Neuron (in vitro differentiated cells): ENCODE results near the gene FIBCD1.

Source experiments
- H2AFZ ChIP-seq: one replicate; pipeline ENCODE4 v1.6.1; 2013; ENCODE audit warnings: low read depth, mild to moderate bottlenecking, inconsistent platforms, low read length, moderate library complexity
- H3K27me3 ChIP-seq: one replicate; pipeline ENCODE4 v1.6.1; 2013; ENCODE audit warnings: low read length; ENCODE audit not compliant: insufficient read depth
- H3K36me3 ChIP-seq: one replicate; pipeline ENCODE4 v1.6.1; 2013; ENCODE audit warnings: low read length; ENCODE audit not compliant: insufficient read depth
- H3K4me1 ChIP-seq: one replicate; pipeline ENCODE4 v1.6.1; 2013; ENCODE audit warnings: low read length; ENCODE audit not compliant: insufficient read depth
- H3K4me3 ChIP-seq: 2 replicates; pipeline ENCODE4 v1.5.1; 2013; ENCODE audit warnings: mild to moderate bottlenecking, low read length, moderate library complexity
- H3K9me3 ChIP-seq: one replicate; pipeline ENCODE4 v1.6.1; 2013; ENCODE audit warnings: low read length

FIBCD1 gene

DNA sequence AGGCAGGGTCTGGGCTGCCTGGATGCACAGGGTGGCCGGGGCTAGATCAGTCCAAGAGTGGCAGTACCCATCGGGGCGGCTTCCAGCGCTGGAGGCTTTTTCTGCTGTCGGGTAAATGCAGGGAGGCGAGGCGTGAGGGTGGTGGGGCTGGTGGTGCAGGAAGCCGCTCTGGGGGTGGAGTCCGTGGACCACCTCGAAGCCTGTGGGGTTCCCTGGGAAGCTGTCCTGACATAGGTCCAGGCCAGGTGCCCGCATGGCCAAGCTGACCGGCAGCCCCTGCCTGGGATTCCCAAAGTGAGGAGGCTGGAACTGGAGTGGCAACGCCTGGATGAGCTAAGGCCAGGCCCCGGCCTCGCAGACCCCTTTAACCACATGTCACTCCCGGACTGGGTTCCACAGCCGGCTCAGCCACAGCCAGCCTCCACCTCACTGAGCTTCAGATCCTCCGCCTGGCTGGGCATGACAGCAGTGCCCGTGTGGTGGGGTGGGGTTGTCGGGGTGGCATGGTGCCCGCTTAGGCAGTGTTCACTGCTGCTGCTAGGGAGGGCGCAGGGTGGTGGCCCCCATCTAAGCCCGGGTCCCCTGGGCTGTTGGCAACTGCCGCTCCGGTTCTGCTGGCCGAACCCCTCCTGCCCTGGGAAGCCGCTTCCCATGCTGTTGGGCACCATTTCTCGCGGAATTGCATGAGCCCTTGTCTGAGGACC, 41.0 kb downstream of the FIBCD1 start:
- H3K36me3 ChIP-seq: peaks cover 13% of the 10 kb centered on the region
- no peak overlapping the region for H3K4me3 ChIP-seq
- peaks cover 9% of the 10 kb centered on the region for H3K4me1 ChIP-seq
- H2AFZ ChIP-seq: no peak overlapping the region
- H3K27me3 ChIP-seq: peaks cover 22% of the 10 kb centered on the region
- H3K9me3 ChIP-seq: no peaks in the 10 kb centered on the region

DNA sequence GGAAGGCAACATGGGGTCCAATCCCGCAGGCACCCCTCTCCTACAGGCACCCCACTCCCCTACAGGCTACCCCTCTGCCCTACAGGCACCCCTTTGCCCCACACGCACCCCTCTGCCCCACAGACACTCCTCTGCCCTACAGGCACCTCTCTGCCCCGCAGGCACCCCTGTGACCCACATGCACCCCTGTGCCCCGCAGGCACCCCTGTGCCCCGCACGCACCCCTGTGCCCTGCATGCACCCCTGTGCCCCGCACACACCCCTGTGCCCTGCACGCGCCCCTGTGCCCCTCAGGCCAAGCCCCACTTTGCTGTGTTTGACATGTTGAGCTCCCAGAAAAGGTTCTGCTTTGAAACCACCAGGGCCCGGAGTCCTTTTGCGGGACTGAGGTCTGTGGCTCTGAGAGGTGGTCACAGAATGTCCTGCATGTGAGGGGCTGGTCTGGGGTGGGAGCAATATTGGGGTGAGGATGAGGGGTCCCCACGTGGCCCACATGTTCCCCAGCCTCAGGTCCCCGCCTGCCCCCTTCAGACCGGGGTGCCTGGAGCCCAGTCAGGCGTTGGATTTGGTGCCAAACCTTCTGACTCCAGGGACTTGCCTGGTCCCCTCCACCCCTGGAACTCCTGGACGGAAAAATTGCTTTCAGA, 41.8 kb downstream of the FIBCD1 start:
- H3K4me3 ChIP-seq: no peak overlapping the region
- H2AFZ ChIP-seq: no peak overlapping the region
- H3K27me3 ChIP-seq: peaks cover 18% of the 10 kb centered on the region
- H3K36me3 ChIP-seq: peaks cover 14% of the 10 kb centered on the region
- H3K9me3 ChIP-seq: no peaks in the 10 kb centered on the region
- peaks cover 17% of the 10 kb centered on the region for H3K4me1 ChIP-seq

DNA sequence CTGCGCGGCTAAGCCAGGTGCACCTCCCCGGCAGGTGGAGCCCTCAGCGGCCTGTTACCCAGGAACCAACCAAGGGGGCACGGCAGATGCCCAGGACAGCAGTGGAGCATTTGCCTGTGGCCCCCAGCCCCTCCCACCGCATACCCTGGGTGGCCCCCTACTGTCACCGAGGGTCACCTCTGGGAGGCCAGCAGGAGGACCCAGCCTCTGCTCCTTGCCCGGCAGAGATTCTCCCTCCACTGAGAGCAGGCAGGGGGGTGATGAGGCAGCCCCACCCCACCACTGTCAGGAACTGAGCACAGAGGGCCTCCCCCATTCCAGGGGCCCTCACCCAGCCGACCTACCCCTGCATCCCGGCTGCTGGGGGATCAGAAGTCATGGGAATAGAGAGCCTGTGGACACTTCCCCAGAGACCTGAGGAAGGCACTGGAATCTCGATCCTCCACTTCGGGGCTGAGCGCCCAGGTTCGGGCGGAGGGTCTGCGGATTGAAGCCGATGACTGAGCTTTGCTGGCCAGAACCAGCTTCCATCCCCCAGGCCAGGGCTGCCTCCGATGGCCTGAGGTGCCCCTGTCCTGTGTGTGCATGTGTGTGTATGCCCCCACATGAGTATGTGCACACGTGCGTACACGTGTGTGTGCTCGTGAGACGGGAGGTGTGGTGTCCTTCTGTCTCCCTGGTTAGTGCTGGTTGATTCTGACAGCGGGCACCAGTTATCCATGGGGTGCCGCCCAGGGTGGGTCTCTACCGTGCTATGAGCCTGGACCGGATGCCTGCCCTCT, 42.6 kb downstream of the FIBCD1 start, which contains the start of gene QRFP:
Gene QRFP (minus strand): TSS at position 580 of the 782 bp plus-strand sequence. CDS start 2,974 bp downstream, outside the sequence.
- H3K9me3 ChIP-seq: no peaks in the 10 kb centered on the region
- peaks cover 10% of the 10 kb centered on the region for H3K27me3 ChIP-seq
- H3K4me1 ChIP-seq: peaks cover 25% of the 10 kb centered on the region
- no peak within 1 kb of the TSS for H2AFZ ChIP-seq
- no peak within 1 kb of the TSS for H3K4me3 ChIP-seq
- peaks cover 14% of the 10 kb centered on the region for H3K36me3 ChIP-seq

DNA sequence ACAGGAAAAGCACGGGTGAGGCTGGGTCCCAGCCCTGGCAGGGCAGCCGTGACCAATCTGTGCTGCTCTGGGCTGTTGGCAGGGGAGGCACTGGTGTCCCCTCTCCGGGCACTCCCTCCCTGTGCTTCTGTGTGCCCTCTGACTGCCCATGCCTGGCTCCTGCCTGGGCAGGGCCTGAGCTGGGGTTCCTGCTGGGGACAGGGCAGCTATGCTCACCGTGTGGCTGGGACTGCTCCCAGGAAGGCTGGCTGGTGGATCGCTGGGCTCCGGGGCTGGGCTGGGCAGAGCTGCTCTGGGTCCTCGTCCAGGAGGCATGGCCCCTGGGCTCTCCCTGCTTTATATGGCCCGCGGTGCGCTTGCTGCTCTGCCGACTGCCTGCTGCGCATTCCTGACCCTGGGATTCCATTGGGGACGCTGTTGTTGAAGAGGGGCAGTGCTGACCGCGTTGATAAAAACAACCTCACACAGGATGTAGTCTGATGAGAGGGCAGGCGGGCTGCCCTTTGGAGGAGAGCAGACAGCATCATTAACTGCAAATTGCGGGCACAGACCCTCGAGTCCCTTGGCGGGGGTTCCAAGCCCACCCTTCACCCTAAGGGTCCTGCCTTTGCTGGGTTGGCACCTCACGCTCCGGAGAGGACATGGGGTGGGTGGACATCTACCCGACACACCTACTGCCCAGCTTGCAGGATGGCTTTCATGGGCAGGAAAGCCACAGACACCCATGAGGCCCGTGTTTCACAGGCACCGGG, 43.4 kb downstream of the FIBCD1 start:
- Histone ChIP-seq H3K9me3 (no peaks in the 10 kb centered on the region), H3K4me1 (peaks cover 33% of the 10 kb centered on the region), H3K27me3 (peaks cover 6% of the 10 kb centered on the region), H3K4me3 (no peak overlapping the region), H3K36me3 (peaks cover 14% of the 10 kb centered on the region), H2AFZ (no peak overlapping the region)

DNA sequence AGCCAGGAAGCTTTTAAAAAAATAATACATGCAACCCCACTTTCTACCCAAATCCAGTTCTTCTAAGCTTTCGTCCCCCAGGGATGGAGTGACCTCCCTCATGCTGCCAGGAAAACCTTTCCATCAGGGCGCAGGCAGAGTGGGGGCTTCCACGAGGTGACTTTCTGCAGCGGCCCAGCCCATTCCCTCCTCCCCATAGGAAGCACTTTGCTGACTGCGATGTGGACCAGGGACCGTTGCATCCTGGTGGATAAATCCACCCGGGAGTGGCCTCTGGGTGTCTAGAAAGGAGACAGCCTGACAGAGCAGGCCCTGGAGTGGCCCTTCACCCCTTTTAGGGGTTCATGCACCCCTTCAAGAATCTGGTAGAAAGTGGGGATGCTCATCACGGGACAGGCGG, 44.0 kb downstream of the FIBCD1 start:
- no peak overlapping the region for H3K4me3 ChIP-seq
- H3K4me1 ChIP-seq: peaks cover 38% of the 10 kb centered on the region
- peaks cover 2% of the 10 kb centered on the region for H3K27me3 ChIP-seq
- no peak overlapping the region for H2AFZ ChIP-seq
- no peaks in the 10 kb centered on the region for H3K9me3 ChIP-seq
- peaks cover 18% of the 10 kb centered on the region for H3K36me3 ChIP-seq

DNA sequence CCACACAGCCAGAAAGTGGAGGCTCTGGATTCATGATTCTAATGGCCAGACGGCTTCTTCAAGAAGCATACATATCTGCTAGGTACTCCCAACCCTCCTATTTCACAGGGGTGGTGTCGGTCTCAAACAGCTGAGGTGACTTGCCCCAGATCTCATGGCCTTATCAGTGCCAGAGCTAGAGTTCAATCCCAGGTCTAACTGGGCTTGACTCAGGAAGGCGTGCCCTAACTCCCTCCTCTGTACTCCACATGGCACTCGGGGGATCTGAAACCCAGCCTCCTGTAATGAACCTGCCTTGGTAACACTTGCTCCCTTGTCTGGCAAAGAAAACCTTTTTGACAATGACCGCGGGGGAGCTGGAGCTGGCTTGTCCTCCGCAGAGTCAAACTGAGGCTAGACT, 44.5 kb downstream of the FIBCD1 start:
- Histone ChIP-seq H3K4me1 (peaks cover 39% of the 10 kb centered on the region), H2AFZ (no peak overlapping the region), H3K9me3 (no peaks in the 10 kb centered on the region), H3K36me3 (peaks cover 21% of the 10 kb centered on the region), H3K4me3 (no peak overlapping the region), H3K27me3 (no peaks in the 10 kb centered on the region)

DNA sequence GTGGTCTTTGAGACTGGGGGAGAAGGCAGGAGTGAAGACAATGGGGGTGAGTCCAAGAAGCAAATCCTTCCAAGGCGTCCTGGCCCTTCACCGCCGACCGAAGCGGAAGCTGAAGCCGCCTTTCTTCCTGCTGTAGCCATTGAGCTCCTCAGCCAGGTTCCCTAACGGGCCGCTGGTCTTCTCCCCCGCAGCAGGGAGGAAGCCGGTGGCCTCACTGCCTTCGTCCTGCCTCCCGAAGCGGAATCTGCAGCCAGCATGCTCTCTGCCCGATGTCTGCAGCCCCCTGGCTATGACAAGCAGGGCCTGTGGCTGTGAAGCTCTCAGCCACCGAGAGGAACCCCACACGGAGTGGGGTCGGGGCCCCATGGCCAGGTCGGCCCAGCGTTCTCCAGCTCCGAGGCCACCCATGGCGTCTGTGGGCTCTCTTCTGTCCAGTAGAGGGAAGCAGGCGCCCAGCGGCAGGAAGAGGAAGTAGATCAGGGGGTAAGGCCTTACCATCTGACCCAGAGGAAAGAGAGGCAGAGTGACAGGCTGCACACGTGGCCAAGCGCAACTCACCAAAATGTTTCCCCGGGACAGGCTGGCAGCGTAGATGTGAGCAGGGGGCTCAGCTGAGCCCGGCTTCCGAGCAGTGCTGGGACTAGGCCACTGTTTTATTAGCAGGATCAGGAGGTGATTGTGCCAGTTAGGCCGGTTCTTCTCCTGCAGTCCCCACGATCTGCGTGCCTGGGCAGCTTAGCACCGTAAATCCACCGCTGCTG, 45.5 kb downstream of the FIBCD1 start:
- H3K4me1 ChIP-seq: peaks cover 39% of the 10 kb centered on the region
- H3K27me3 ChIP-seq: no peaks in the 10 kb centered on the region
- H3K4me3 ChIP-seq: no peak overlapping the region
- H3K9me3 ChIP-seq: no peaks in the 10 kb centered on the region
- H3K36me3 ChIP-seq: peaks cover 25% of the 10 kb centered on the region
- H2AFZ ChIP-seq: no peak overlapping the region

DNA sequence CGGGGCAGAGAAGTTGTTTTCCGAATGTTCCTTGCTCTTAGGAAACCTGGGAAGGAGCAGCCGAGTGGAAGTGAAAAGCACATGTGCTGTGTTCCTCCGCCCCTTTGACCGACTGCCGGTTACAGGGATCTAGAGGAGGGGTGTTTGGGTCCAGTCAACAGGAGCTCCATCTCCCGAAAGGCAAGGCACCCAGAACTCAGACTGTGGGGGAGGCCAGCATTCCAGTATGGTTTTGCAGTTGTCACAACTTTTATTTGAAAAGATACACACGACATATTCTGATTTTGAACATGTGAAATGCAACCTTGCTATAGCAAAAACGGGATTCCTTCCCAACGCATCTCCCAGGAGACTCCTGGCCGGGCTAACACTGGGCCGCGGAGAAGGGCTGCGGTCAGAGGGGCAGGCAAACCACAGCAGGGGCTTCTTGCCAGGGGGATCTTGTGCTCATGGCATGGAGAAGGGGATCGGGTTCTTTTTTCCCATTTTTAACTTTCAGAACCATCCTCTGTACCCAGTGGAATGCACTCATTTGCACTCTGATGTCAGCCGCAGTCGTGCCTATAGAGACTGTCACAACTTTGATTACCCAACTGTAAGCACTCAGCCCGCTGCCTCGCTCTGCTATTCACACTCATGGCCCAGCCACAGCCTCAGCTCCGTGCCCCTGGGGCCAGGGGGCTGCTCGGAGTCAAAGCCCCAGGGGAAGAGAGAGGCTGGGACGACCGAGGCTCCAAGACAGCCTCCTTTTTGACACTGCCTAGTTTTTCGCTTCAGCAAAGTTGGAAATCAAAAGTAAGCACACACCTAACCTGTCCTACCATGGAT, 46.4 kb downstream of the FIBCD1 start:
- H3K4me1 ChIP-seq: peaks cover 39% of the 10 kb centered on the region
- H2AFZ ChIP-seq: no peak overlapping the region
- H3K36me3 ChIP-seq: peaks cover 33% of the 10 kb centered on the region
- H3K9me3 ChIP-seq: no peaks in the 10 kb centered on the region
- no peaks in the 10 kb centered on the region for H3K27me3 ChIP-seq
- H3K4me3 ChIP-seq: no peak overlapping the region

DNA sequence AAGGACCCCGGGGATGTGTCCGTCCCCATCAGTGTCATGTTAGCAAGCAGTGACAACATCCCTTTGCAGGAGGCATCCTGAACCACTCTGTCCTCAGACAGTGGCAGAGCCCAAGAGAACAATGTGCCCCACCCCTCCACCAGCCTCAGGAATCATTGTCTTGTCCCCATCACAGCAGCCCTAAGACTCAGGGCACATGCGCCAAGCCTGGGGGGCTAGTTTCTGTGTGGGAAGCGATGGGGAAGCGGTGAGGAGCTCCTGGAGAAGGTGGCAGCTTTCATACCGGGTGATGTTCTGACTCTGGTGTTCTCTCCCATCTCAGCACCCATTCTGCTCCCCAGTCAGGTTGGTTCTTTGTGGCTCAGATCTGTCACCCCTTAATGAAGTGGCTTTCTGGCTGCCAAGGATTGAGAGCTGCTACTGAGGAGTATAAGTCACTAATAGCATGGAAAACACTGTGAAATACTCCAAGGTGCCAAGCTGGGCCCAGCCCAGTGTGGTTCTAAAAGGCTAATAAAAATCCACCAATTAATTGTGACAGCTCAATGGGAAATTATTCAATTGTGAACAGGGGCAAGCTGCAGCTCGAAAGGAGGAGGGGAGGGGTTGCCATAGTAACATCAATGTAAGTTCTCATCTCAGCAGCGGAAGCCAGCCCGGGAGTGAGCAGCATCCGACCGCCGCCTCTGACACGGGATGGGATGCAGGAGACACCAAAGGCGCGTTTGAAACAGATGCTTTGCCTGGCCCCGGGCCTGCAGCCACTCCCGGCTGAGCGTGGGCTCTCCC, 47.2 kb downstream of the FIBCD1 start:
- H3K4me3 ChIP-seq: no peak overlapping the region
- H3K4me1 ChIP-seq: peaks cover 39% of the 10 kb centered on the region
- no peaks in the 10 kb centered on the region for H3K9me3 ChIP-seq
- no peaks in the 10 kb centered on the region for H3K27me3 ChIP-seq
- no peak overlapping the region for H2AFZ ChIP-seq
- peaks cover 41% of the 10 kb centered on the region for H3K36me3 ChIP-seq

DNA sequence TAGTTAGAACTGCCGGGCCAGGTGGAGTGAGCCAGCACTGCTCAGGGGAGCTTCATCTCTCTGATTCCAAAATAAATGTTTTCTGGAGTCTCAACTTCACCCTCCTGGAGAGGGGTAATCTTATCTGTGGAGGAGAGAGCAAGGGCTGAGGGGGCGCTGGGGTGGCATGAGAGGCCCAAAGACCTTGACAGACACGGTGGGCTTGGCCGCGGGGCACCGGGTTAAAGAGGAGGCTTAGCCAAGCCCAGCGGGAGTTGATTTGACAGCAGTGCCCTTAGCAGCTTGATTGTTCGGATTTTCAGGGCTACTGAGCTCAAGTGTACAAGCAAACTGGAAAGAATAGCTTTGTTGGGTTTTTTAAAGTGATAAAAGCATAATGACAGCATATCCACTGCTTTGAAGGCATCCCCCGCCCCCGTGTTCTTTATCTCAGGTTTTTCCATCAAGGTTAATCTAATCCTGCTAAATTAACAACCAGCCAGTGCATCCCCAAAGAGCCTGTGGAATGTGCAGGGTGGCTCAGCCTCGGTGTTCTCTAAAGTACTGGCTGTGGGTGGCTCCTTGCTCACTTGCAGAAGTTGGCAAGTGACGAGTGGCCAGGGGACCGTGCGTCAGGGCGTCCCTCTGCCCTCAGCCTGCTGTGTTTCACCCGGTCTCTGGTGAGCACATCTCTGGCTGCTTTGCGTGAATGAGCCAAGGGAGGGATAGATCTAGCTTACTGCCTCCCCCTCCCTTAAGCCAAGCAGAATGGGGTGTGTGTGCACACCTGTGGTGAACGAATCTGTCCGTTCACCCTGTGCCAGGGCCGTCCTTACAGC, 48.0 kb downstream of the FIBCD1 start:
- peaks cover 48% of the 10 kb centered on the region for H3K36me3 ChIP-seq
- H3K4me3 ChIP-seq: no peak overlapping the region
- no peaks in the 10 kb centered on the region for H3K27me3 ChIP-seq
- peaks cover 39% of the 10 kb centered on the region for H3K4me1 ChIP-seq
- no peaks in the 10 kb centered on the region for H3K9me3 ChIP-seq
- no peak overlapping the region for H2AFZ ChIP-seq
